Stimulated activated CD8-positive, alpha-beta memory T cell treated with anti-CD3 and anti-CD28 coated beads, Interleukin-12 subunit alpha, Interleukin-12 subunit beta, amount 100 ng/mL, for 24 hours (primary cell): ENCODE data around the gene HVCN1.
"Not testable (repeated sequence)": the region's sequence is repeated elsewhere in the genome, so short reads cannot be mapped to it uniquely, and the experiment has no call there.

Source experiments
- DNase-seq: peaks from one replicate; pipeline ENCODE4 v3.0.0-alpha.2; 2020; ENCODE audit errors: extremely low read depth

The HVCN1 gene

DNA sequence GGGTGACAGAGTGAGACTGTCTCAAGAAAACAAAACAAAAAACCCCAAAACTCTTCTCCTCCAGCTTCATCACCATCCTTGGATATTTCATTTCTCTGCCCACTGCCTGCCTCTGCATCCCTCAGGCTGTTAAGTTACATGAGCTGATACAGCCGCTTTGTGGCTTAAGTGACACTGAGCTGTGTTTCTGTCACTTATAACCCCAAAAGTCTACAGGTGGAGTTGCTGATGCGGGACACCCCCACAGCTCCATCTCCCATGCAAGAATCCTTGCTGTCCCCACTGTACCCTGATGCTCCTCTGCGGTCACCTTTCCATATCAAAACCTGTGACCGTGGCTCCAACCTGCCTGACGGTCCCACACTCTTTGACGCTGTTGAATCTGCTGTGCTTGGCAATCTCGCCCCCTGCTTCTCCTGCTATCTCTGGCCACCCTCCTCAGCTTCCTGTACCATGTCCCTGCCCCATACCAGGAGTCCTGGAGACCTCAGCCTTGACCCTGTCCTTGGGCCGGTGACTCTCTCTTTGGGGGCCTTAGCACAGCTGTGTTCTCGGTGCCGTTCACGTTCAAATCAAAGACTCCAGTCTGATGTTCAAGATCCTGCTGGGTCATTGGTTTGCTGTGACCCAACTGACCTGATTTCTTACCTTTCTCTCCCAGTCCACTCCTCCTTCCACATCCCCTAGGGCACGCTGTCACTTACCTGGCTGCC is 20.3 kb downstream of the HVCN1 start:
- no peak for DNase-seq

DNA sequence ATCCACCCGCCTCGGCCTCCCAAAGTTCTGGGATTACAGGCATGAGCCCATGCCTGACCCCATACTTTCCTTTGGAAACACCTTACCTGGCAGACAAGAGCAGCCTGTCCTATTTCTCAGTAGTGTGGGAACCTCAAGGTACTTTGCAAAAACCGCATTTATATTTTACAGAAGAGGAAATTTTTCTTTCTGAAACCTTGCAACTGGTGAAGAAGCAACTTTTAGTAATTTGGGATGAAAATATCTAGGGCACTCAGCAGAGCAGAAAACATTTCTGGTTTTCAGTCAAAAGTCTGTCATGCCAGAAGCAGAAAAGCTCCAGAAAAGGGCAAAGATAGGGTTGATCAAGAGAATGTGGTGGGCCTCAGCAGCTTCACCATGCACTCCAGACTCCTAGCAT is 21.2 kb downstream of the HVCN1 start:
- no peak for DNase-seq

DNA sequence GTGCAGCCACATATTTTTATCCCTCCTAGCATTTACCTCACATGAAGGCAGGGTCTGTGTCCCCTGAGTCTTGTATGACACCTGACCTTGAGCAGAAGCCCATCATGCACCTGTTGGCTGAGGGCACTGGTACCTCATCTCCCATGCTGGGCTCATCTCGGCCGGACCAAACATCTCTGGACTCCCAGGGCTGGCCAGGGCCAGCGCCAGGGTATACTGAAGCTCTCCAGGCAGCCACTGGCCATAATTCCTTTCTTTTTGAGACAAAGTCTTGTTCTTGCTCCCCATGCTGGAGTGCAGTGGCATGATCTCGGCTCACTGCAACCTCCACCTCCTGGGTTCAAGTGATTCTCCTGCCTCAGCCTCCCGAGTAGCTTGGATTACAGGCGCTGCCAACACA is 22.0 kb downstream of the HVCN1 start:
- no peak for DNase-seq

DNA sequence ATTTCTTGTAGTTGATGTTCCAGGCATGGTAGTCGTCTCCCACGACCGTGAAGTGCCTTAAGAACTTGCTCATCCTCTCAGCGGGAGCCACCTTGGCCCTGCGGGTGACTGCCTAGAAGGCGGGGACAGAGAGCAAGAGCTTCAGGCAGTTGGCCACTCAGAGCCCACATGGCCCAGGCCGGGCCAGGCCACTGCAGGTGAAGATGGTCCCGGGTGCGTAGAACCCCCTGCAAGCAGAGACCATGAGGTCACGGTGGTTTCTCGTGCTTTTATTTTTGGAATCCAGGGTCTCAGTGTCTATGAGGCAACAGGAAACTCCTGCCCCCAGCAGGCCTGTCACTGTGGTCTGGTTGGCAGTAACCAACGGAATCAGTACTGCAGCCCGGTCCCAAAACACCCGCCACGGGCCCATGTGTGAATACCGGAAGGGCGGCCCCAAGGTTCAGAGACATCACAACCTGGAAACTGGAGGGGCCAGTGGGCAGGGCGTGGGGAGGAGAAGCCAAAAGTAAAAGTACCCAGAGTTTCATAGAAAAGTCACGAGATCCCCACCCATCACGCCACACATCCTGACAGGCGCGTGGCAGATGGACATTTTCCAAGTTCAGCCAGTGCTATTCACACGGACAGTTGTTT is 27.5 kb downstream of the HVCN1 start:
- DNase-seq = peak; percentile 52

DNA sequence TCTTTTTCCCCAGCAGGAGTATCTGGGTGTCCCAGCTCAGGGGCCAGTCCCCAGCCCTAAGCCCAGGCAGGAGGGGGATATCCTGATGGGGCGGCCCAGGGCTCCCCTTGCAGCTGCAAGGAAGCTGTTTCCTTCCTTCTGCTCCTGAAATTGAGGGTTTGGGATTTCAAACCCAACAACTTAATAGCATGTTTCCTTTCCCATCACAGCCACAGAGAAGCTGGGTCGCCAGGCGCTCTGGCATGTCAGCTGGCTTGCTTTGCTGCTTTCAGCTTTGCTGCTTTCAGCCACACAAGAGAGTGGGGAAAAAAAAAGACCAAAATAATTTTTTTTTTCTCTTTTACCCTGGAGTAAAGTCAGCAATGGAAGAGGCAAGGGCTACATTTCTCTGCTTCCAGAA is 30.0 kb downstream of the HVCN1 start:
- no peak for DNase-seq

DNA sequence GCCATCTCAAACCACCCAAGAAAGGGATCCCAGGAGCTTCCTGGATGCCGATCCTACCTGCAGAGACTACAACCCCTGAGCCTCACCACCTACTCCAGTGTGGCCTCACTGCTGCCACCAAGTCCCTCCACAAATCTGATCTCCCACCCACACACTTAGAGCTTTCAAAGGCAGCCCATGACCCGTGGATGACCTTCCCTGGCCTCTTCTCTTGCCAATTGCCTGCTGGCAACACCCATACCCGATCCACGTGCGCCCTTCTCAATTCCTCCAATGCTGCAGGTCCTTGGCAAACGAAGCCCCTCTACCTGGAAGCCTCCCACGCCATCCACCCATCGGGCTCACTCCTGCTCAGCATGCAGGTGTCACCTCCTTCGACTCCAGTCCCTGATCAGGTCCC is 30.7 kb downstream of the HVCN1 start:
- no peak for DNase-seq

DNA sequence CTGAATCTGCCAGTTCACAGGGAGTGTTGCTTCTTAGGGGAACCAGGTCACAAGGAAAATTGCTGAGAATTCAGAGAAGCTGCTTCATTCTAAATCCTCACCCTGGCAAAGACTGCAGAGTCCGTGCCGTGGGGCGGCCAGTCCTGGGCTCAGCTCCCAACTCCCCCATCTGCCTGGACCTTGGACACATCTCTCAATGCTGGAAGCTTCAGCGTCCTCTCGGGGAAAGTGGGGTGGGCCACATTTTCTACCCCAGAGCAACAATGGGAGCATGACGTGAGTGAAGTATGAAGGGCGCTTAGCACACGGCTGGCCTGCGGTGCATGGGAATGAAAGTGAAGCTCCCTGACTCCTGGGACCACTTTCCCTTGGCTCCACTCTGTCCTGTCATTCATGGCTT is 31.2 kb downstream of the HVCN1 start:
- no peak for DNase-seq

DNA sequence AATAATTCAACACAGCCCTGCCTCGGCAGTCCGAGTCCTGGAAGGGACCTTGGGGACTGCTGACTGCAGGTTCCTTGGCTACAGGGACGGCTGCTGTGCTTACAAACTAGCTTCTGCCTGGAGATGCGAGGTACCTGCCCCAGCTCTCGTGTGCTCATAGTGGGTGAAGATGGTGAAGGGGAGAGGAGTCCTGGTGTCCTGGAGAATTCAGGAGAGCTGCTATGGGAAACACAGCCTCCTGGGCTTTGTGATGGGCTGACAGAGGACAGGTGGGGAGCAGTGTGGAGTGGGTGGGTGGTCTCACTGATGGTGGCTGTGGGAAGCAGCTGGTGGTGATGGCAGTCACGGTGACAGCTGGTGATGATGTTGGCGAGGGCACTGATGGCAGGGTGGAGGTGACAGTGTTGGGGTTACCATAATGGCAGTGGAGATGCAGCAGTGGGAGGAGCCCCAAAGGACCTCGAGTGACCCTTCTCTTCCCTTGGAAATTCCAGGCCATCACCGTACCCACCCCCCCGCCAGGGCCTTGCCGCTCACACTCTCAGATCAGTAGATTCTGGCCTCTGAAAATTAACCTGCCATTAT is 32.8 kb downstream of the HVCN1 start:
- DNase-seq = no peak

DNA sequence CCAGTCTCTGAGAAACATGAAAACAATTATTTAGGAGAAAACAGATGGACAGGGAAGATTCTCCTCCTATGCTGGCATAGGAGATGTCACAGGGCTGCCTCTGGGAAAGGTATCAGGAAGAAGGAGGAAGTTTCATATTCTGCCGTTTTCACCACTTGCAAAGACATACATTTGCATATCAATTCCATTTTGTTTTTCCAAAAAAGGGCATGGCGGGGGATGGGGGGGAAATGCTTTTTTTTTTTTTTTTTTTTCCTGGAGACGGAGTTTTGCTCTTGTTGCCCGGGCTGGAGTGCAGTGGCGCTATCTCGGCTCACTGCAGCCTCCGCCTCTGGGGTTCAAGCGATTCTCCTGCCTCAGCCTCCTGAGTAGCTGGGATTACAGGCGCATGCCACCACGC is 34.7 kb downstream of the HVCN1 start:
- DNase-seq = not testable (repeated sequence)

DNA sequence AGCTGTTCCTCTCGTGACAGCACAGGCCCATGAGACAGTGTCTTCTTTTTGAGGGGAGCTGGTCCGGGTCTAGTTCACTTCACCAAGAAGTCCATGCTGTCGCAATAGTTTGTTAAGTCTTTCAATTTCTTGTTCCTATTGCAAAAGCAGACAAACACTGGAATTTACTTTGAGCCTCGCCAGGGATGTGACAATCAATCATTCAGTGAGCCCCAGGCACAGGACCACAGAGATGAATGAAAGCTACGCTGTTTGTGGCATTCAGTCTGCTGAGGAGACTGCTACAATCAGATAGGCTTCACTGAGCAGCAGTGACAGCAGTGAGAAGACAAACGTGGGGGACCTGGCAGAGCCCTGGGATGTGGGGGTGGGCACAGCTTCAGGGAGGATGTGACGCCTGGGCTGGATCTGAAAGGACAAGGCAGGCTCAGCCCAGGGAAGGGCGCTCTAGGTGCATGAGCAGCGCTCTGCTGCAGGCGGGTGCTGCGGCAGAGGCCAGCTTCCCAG is 39.5 kb downstream of the HVCN1 start:
- DNase-seq = no peak

DNA sequence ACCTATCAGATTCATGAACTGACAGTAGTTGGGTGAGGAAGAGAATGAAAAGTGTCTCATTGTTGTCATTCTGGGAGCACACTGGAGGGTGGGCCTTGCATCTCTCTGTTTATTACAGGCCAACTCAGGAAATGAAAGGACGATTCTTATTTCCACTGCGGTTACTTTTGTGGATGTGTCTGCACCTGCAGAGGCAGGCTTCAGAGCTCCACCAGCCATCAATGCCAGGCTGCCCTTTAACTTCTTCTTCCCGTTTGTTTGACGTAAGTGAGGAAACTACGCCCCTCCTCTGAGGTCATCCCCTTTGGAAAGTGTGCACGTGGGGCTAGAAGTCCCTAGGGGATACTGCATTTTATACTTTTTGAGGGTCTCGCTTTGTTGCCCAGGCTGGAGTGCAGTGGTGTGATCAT is 41.3 kb downstream of the HVCN1 start:
- DNase-seq = no peak

DNA sequence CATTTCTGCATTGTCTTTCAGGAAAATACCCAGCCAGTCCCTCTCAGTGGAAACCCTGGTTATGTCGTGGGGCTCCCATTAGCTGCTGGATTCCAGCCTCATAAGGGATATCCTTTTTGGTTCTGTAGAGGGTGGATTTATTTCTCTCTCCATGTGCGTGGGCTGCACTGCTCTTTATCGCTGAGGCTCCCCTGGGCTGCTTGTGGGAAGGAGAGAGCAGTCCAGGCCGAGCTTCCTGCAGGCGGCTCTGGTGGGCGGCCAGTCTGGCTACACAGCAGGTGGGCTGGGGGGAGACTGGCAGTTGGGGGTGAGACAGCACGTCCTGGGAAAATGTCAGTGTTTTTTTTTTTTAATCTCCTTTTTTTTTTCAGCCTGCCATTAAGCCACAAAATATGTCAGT is 47.4 kb downstream of the HVCN1 start:
- DNase-seq = no peak

DNA sequence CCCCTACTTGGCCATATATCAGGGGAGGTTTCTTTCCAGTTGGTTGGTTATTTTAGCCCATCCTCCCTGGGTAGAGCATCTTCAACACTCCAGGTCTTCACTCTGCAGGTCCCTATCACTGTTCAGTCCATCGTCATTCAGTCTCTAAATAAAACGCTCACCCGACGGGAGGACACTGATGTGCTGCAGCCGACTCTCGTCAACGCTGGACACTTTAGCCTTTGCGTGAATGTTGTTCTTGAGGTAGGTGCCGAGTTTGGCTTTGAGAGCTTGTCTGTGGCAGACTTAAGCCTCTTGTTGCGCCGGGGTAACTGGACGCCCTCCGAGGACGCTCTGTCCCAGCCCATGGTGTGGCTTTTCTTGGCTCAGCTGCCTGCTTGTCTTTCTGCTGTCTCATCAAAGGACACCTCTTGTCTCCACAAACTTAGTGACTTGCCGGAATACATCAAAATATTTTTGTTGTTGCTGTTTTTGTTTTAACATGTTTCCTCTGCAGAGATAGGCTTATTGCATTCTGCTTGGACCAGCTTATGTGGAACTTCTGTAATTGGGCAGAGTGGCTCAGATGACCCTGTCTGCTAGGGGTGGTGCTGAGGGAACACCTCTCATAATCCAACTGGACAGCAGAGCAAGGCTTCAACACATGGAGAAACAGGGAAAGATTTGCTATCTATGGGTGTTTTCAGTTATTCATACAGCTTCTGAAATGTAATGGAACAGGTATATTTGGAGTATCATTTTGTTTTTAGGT is 48.5 kb downstream of the HVCN1 start:
- DNase-seq = no peak

DNA sequence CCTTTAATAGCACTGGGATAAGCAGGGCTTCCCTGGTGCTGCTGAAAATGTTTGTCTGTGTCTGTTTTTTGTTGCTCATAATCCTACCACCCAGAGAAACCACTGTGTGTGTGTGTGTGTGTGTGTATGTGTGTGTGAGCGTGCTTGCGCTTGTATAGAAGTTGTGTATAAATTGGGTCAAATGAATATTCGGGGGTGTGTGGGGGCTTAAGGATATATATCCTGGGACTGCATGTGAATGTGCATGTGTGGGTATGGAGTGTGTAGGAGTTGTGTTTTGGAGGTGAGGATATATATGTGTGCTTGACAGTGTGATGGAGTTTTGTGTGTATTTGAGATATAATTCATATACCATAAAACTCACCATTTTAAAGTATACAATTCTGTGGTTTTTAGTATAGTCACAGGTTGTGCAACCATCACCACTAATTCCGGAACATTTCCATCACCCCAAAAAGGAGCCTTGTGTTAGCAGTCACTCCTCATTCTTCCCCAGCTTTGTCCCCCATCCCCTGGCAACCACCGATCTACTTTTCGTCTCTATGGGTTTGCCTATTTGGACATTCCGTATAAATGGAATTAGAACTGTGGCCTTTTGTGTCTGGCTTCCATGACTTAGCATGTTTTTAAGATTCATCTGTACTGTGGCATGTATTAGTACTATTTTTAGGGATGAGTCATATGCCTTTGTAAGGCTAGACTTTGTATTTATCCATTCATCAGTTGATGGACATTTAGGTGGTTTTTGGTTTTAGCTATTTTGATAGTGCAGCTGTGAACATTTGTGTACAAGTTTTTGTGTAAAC is 49.4 kb downstream of the HVCN1 start:
- no peak for DNase-seq

DNA sequence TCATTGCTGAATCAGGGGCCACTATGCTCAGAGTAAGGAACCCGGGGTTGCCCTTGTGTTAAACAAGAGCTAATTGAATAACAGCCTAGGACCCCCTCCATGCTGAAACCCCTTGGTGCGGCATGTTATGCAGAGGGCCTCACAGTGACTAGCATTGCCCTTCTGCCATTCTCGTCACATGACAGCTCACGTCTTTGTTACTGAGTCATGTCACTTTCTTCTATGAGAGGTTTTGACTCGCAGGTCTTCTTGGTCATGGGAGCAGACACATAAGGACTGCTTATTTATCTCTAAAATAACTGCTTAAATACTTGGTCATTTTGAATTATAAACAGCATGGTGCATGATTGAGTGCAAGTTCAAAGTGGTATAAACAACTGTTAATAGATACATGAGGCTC is 50.1 kb downstream of the HVCN1 start:
- DNase-seq = no peak

DNA sequence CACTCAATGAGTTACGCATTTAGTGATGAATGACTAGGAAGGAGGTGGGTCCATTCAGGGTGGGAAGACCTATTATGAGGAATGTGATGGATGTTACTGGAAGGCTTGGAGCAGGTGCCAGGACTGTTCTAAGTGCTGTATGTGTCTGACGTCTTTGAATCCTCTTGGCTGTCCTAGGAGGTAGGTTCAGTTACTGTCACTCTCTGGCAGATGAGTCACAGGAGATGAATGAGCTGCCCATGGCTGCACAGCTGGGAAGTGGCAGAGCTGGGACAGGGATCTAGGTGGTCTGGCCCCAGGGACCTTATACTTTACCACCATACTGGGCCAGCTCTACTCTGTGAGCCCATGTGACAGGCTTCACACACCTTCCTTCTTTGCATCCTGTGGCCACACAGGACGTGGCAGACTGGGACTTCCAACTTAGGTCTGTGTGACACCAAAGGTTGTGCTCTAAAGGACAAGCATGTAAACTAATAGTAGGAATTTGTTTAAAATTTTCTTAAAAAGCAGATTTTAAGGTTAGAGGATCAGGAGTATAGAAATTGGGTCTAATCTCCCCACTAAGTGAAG is 51.0 kb downstream of the HVCN1 start:
- DNase-seq = no peak

DNA sequence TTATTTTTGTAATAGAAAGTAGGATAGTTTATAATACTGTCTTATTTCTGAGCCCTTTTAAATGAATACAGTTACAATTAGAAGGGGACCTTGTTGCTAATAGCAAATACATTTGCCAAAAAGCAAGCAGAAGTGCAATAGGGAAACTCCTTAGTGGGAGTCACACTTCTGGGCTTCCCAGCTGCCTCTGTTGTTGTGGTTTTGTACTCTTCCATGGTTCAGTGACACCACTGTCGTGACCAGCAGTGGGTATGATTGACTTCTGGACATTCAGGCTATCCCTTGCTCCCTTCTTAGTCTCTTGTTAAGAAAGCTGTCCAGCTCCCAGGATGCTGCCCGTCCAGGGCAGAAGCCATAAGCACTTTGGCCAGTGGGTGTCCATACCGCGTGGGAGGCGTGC is 52.4 kb downstream of the HVCN1 start:
- DNase-seq = no peak

DNA sequence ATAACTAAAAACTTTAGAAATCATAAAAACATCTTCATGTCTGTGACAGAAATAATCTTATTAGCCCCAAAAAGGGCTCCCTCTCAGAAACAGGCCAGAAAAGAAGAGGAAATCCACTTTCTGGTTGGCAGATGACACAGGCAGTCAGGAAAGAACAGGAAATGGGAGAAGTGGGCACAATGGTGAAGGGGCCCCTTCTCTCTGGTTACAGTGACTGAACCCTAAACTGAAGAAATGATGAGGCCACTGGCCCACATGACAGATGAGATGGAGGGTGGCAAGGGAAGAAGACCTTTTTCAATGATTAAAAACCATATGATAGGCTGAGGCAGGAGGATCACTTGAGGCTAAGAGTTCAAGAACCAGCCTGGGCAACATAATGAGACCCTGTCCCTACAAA is 53.9 kb downstream of the HVCN1 start:
- no peak for DNase-seq

DNA sequence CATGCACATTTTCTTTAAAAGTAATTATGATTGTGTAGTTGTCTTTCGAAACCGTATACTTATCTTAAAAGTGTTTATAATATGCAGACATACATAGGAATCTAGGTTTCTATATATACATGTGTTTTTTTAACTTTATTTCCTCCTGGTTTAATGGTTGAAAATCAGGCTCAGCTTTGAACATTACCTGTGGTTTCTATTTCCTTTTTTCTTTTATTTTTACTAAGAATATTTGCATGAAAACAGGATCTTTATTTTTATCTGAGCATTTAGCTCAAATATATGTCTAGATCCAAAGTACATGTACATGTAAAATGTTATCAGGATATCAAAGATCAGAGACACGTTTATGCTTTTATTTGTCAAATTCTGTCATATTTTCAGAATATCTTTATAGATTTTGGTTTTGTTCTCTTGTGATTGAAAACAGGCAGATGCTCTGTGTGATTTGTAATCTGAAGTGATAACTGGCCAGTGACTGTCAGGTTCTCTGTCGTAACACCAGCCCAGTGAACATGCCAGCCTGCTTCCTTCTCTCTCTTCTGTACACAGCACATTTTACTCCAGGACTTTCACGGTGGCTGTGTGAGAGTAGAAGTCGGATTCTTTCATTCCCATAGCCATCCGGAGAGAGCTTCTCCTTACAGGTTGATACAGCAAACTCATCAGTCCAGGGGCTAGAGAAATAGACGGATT is 61.3 kb downstream of the HVCN1 start:
- DNase-seq = no peak

DNA sequence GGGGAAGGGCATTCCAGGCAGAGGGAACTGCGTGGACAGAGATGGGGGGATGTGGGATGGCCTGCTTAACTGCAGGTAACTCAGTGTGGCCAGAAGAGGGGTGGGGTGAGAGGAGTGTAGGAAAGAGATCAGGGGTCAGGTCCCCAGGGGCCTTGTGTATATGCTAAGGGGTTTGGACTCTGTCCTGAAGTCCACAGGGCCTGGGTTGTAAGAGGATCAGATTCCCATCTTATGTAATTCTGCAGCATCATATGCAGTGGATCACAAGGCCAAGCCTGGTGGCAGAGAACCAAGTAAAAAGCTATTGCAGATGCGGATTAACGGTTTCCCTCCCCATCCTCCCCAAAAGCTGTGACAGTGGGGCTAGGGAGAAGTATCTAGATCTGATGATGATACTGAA is 66.3 kb downstream of the HVCN1 start:
- DNase-seq = no peak

DNA sequence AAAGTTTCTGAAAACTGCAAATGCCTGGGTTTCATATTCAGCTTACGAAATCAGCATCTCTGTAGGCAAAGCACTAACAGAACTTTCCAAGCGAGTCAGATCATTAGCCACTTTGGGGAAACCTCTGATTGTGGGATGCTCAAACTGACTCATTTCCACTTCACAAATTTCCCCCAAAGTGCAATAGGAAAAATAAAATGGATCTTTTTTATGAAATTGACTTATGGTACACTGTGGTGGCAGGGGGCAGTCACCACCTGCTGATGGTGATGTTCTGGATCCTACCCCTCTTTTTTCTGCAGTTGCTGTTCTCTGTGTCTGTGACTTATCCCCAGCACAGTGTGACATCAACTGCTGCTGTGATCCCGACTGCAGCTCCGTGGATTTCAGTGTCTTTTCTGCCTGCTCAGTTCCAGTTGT is 69.4 kb downstream of the HVCN1 start:
- peak; percentile 16 for DNase-seq
